Measurements from ENCODE around the gene EIF5. TPM values are rescaled to one million over a fixed set of nuclear protein-coding genes. Genes with fewer than 3 reads are reported as not detected.
"Not testable (repeated sequence)": the region's sequence is repeated elsewhere in the genome, so short reads cannot be mapped to it uniquely, and the experiment has no call there.

Gene EIF5
- total and polyA plus RNA-seq, 2 donors (not counting 3 experiments of a cell fraction or from before 2014, with no cell fraction given) = 175 to 313 TPM

- dilution Hi-C loops (cut with MboI; ENCODE audit: extremely low pct_ligation_motif_present, low sequenced_read_pairs); FAIRE-seq; H3K79me2 ChIP-seq (ENCODE audit: control insufficient read depth, insufficient read depth, low read length); H3K9me3 ChIP-seq (replicated peaks; ENCODE audit: control insufficient read depth, insufficient read depth, low read length); H4K20me1 ChIP-seq (replicated peaks; ENCODE audit: control insufficient read depth, extremely low read depth, insufficient read depth, low read length); BruUV-seq (replicated peaks); H3K36me3 ChIP-seq (ENCODE audit: control insufficient read depth in 2 of 2, extremely low read depth in 1 of 2, insufficient read depth in 2 of 2, low read length in 2 of 2); H3K27me3 ChIP-seq (ENCODE audit: control insufficient read depth in 2 of 2, insufficient read depth in 2 of 2, low read length in 2 of 2); DNase-seq (ENCODE audit: low read depth, low spot score); H3K9me1 ChIP-seq (replicated peaks; ENCODE audit: control insufficient read depth, extremely low read depth, insufficient read depth, low read length); H3K9ac ChIP-seq (replicated peaks; ENCODE audit: extremely low read depth, insufficient read depth, low read length); intact Hi-C loops (cut with micrococcal nuclease); H3K4me1 ChIP-seq (ENCODE audit: control insufficient read depth, extremely low read depth, insufficient read depth, low read length); H3K4me3 ChIP-seq (replicated peaks in 1 of 3; ENCODE audit: insufficient read depth in 1 of 3, low read depth in 1 of 3, low read length in 3 of 3); H3K27ac ChIP-seq (ENCODE audit: insufficient read depth, low read depth, low read length); H2AFZ ChIP-seq (ENCODE audit: low read depth, low read length); H3K4me2 ChIP-seq (ENCODE audit: insufficient read depth, low read length): not testable (repeated sequence)
- CTCF ChIA-PET = interaction anchor here (0.9 to 4.4 kb wide), 3 partner anchors 13 to 36 kb away, joined by 3 to 21 read pairs (median 3); no protein-coding TSS in a partner anchor
- POLR2A ChIA-PET = interaction anchor here (0.6 kb wide), 1 partner anchor 160 kb away, joined by 3 read pairs; no protein-coding TSS in a partner anchor
Measured at GRCh38 chr14:103357552-103357951, 23.5 kb downstream of the EIF5 start.

- H3K36me3 ChIP-seq (ENCODE audit: control insufficient read depth in 2 of 2, extremely low read depth in 1 of 2, insufficient read depth in 2 of 2, low read length in 2 of 2) = no peaks in the 10 kb centered on the region
- no peak for DNase-seq (ENCODE audit: low read depth, low spot score)
- no peak overlapping the region for H3K4me3 ChIP-seq (replicated peaks in 1 of 3; ENCODE audit: insufficient read depth in 1 of 3, low read depth in 1 of 3, low read length in 3 of 3)
- H3K27ac ChIP-seq (ENCODE audit: insufficient read depth, low read depth, low read length) = no peak overlapping the region
- ChIA-PET POLR2A (no interaction called here), CTCF (no interaction called here)
- H3K27me3 ChIP-seq (ENCODE audit: control insufficient read depth in 2 of 2, insufficient read depth in 2 of 2, low read length in 2 of 2) = no peaks in the 10 kb centered on the region
- no peak for TF ChIP-seq GATA2 (IDR thresholded peaks at IDR 0.05; ENCODE audit: insufficient read depth, insufficient read length, low read depth, low read length)
- TF ChIP-seq FOS (IDR thresholded peaks at IDR 0.05; ENCODE audit: borderline replicate concordance, insufficient read depth, low read length) = no peak
- no peak for TF ChIP-seq MYC (IDR thresholded peaks at IDR 0.05; ENCODE audit: low read depth, low read length)
- TF ChIP-seq CTCF (IDR thresholded peaks at IDR 0.05; ENCODE audit: extremely low read depth in 1 of 2, insufficient read depth in 1 of 2, low read depth in 1 of 2, low read length in 2 of 2) = no peak
- no peak for TF ChIP-seq EZH2 (IDR thresholded peaks at IDR 0.05; ENCODE audit: borderline replicate concordance, low read depth, low read length, severe bottlenecking)
- H3K4me2 ChIP-seq (ENCODE audit: insufficient read depth, low read length) = no peak overlapping the region
- H3K9me3 ChIP-seq (replicated peaks; ENCODE audit: control insufficient read depth, insufficient read depth, low read length) = no peaks in the 10 kb centered on the region
- intact Hi-C loops (cut with micrococcal nuclease) = no loop called here
- H3K4me1 ChIP-seq (ENCODE audit: control insufficient read depth, extremely low read depth, insufficient read depth, low read length) = peaks cover 6% of the 10 kb centered on the region
- H2AFZ ChIP-seq (ENCODE audit: low read depth, low read length) = no peak overlapping the region
- BruUV-seq (replicated peaks) = no TSS peak
- no peaks in the 10 kb centered on the region for H3K9me1 ChIP-seq (replicated peaks; ENCODE audit: control insufficient read depth, extremely low read depth, insufficient read depth, low read length)
- H4K20me1 ChIP-seq (replicated peaks; ENCODE audit: control insufficient read depth, extremely low read depth, insufficient read depth, low read length) = no peaks in the 10 kb centered on the region
- FAIRE-seq = no peak
- H3K79me2 ChIP-seq (ENCODE audit: control insufficient read depth, insufficient read depth, low read length) = no peaks in the 10 kb centered on the region
- dilution Hi-C loops (cut with MboI; ENCODE audit: extremely low pct_ligation_motif_present, low sequenced_read_pairs) = no loop called here
- H3K9ac ChIP-seq (replicated peaks; ENCODE audit: extremely low read depth, insufficient read depth, low read length) = no peak overlapping the region
Measured at GRCh38 chr14:103360548-103360947, 26.5 kb downstream of the EIF5 start.

All from endothelial cell of umbilical vein (primary cell).